ENCODE data around the gene IDH3B. TPM values are rescaled to one million over a fixed set of nuclear protein-coding genes. Genes with fewer than 3 reads are reported as not detected.

The IDH3B gene
- total RNA-seq, 2 donors from 2014 or later: 89.9 to 91.7 TPM

- Histone ChIP-seq H3K27me3 (ENCODE audit: control insufficient read depth, insufficient read depth, low read length, poor library complexity, severe bottlenecking) (no peaks in the 10 kb centered on the region), H3K27ac (ENCODE audit: low read depth, low read length) (no peak overlapping the region), H3K9me3 (ENCODE audit: control insufficient read depth, low read length) (no peaks in the 10 kb centered on the region), H3K4me3 (ENCODE audit: low read length) (peak overlapping the region; percentile 97), H3K36me3 (ENCODE audit: control insufficient read depth, insufficient read depth, low read length) (peaks cover 57% of the 10 kb centered on the region), H3K9ac (ENCODE audit: extremely low read depth, low read length, poor library complexity, severe bottlenecking) (no peak overlapping the region), H3K4me1 (ENCODE audit: control insufficient read depth, insufficient read depth, low read length) (peaks cover 7% of the 10 kb centered on the region)
- Mint-ChIP-seq H3K9me3 (no peaks in the 10 kb centered on the region), H3K4me3 (peak overlapping the region; percentile 87), H3K36me3 (ENCODE audit: low read depth) (peaks cover 61% of the 10 kb centered on the region), H3K4me1 (peaks cover 10% of the 10 kb centered on the region), H3K27me3 (ENCODE audit: insufficient read depth) (no peaks in the 10 kb centered on the region), H3K27ac (peak overlapping the region; percentile 81)
- WGBS, 2 experiments (ENCODE audit: insufficient coverage in 1 of 2, insufficient read length in 1 of 2): 94 to 97% methylated on average over 6 to 9 of the region's 9 CpGs
- TF ChIP-seq CTCF (conservative IDR thresholded peaks at IDR 0.05): no peak
- no peak for DNase-seq
These were observed 9.6 kb downstream of the IDH3B start for GRCh38 chr20:2654384-2654822.

- H3K27me3 Mint-ChIP-seq (ENCODE audit: insufficient read depth): no peaks in the 10 kb centered on the region
- WGBS, 2 experiments (ENCODE audit: insufficient coverage in 1 of 2, insufficient read length in 1 of 2): 34 to 55% methylated on average over 12 to 24 of the region's 24 CpGs
These were observed 10.2 kb downstream of the IDH3B start for GRCh38 chr20:2653556-2654383.

More at GRCh38 chr20:2653556-2654383, 10.2 kb downstream of the IDH3B start:
- Histone ChIP-seq H3K4me1 (ENCODE audit: control insufficient read depth, insufficient read depth, low read length) (peaks cover 7% of the 10 kb centered on the region), H3K27me3 (ENCODE audit: control insufficient read depth, insufficient read depth, low read length, poor library complexity, severe bottlenecking) (no peaks in the 10 kb centered on the region), H3K27ac (ENCODE audit: low read depth, low read length) (no peak overlapping the region), H3K4me3 (ENCODE audit: low read length) (peak overlapping the region; percentile 97), H3K9me3 (ENCODE audit: control insufficient read depth, low read length) (no peaks in the 10 kb centered on the region), H3K9ac (ENCODE audit: extremely low read depth, low read length, poor library complexity, severe bottlenecking) (peak overlapping the region; percentile 94), H3K36me3 (ENCODE audit: control insufficient read depth, insufficient read depth, low read length) (peaks cover 51% of the 10 kb centered on the region)
- TF ChIP-seq CTCF (conservative IDR thresholded peaks at IDR 0.05): no peak
- H3K36me3 Mint-ChIP-seq (ENCODE audit: low read depth): peaks cover 56% of the 10 kb centered on the region
- peak overlapping the region; percentile 87 for H3K4me3 Mint-ChIP-seq
- H3K4me1 Mint-ChIP-seq: peaks cover 10% of the 10 kb centered on the region
- peak; percentile 37 for DNase-seq
- H3K9me3 Mint-ChIP-seq: no peaks in the 10 kb centered on the region
- H3K27ac Mint-ChIP-seq: peak overlapping the region; percentile 94
